Memory B cell (primary cell): Measurements from ENCODE around the gene ANKRD63.

Experiments
- ATAC-seq: fragments of 150-1000 bp; cut with Tn5 transposase; 2 replicates; pipeline ENCODE4 v1.10.0; 2021; ENCODE audit warnings: low read depth, mild to moderate bottlenecking, moderate library complexity
- DNase-seq, 2 donors: peaks; one replicate each; pipeline ENCODE4 v3.0.0; 2022; ENCODE audit warnings: low spot score in 2 of 2
- H3K27ac Mint-ChIP-seq: one replicate; pipeline ENCODE4 v1.8.0; 2022; ENCODE audit warnings: mild to moderate bottlenecking, moderate library complexity, mixed read lengths
- H3K27me3 Mint-ChIP-seq: one replicate; pipeline ENCODE4 v1.8.0; 2022; ENCODE audit warnings: mixed read lengths
- H3K36me3 Mint-ChIP-seq: one replicate; pipeline ENCODE4 v1.8.0; 2022; ENCODE audit warnings: mild to moderate bottlenecking, mixed read lengths
- H3K4me1 Mint-ChIP-seq: one replicate; pipeline ENCODE4 v1.8.0; 2022; ENCODE audit warnings: mixed read lengths
- H3K4me3 Mint-ChIP-seq: one replicate; pipeline ENCODE4 v1.8.0; 2022; ENCODE audit warnings: mild to moderate bottlenecking, moderate library complexity, mixed read lengths
- H3K9me3 Mint-ChIP-seq: one replicate; pipeline ENCODE4 v1.8.0; 2022; ENCODE audit warnings: mixed read lengths

ANKRD63 gene

DNA sequence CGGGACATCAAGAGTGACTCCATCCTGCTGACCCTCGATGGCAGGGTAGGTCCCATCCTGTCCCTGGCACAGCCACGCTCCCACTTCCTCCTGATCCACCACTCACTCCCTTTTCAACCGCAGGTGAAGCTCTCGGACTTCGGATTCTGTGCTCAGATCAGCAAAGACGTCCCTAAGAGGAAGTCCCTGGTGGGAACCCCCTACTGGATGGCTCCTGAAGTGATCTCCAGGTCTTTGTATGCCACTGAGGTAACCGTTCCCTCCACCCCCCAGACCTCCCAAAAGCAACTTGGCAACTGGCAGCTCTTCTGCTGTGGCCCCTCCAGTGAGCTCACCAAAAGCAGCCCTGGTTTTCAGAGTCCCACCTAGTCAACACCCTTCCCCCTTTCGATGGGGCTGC is 9.4 kb downstream of the ANKRD63 start:
- H3K4me3 Mint-ChIP-seq, result no peak overlapping the region
- H3K27me3 Mint-ChIP-seq, result peaks cover 7% of the 10 kb centered on the region
- peaks cover 16% of the 10 kb centered on the region for H3K4me1 Mint-ChIP-seq
- DNase-seq (no peak), ATAC-seq (no peak)
- no peaks in the 10 kb centered on the region for H3K36me3 Mint-ChIP-seq
- H3K9me3 Mint-ChIP-seq, result no peaks in the 10 kb centered on the region
- no peak overlapping the region for H3K27ac Mint-ChIP-seq

DNA sequence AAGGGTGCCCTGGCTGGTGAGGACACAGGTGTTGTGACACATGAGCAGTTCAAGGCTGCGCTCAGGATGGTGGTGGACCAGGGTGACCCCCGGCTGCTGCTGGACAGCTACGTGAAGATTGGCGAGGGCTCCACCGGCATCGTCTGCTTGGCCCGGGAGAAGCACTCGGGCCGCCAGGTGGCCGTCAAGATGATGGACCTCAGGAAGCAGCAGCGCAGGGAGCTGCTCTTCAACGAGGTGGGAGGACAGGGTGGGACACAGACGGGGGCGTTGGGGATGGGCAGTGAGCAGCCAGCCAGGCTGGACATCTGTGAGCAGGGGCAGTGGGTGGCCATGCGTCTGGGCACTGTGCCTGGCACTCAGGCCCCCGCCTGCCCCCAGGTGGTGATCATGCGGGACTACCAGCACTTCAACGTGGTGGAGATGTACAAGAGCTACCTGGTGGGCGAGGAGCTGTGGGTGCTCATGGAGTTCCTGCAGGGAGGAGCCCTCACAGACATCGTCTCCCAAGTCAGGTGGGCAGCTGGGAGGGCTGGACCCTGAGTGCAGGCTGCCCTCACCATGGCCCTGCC is 10.3 kb downstream of the ANKRD63 start:
- DNase-seq, result no peak

DNA sequence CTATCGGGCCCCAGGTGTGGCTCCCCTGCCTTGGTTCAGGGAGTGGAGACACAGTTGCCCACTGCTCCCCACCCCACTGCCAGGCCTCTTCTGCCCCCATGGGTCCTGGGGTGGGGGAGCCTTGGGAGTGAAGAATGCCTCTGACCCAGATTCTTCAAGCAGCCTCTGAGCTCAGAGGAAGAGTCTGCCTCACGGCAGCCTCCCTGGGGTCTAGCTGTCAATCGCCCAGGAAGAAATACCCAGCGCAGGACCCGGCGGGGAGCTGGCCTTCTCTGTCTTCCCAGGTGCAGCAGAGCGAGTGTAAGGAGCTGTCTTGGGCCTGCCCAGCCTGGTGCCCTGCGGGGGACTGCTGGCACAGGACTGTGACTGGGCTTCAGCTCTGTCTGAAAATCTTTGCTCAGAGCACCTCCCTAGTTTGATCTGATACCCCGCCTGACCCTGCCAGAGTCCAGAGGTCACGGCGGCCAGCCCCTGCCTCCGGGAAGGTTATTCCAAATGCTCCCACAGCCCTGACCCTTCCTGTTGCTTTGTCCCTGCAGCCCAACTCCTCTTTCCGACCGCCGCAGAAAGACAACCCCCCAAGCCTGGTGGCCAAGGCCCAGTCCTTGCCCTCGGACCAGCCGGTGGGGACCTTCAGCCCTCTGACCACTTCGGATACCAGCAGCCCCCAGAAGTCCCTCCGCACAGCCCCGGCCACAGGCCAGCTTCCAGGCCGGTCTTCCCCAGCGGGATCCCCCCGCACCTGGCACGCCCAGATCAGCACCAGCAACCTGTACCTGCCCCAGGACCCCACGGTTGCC is 11.0 kb downstream of the ANKRD63 start:
- no peak for ATAC-seq
- no peak overlapping the region for H3K4me3 Mint-ChIP-seq
- peaks cover 6% of the 10 kb centered on the region for H3K4me1 Mint-ChIP-seq
- no peaks in the 10 kb centered on the region for H3K9me3 Mint-ChIP-seq
- no peak overlapping the region for H3K27ac Mint-ChIP-seq
- no peak for DNase-seq
- peaks cover 2% of the 10 kb centered on the region for H3K27me3 Mint-ChIP-seq
- H3K36me3 Mint-ChIP-seq, result no peaks in the 10 kb centered on the region

More for the DNA sequence above, 10.3 kb downstream of the ANKRD63 start:
- Mint-ChIP-seq H3K4me3 (no peak overlapping the region), H3K27ac (no peak overlapping the region), H3K36me3 (no peaks in the 10 kb centered on the region), H3K27me3 (peaks cover 2% of the 10 kb centered on the region), H3K9me3 (no peaks in the 10 kb centered on the region), H3K4me1 (peaks cover 10% of the 10 kb centered on the region)
- ATAC-seq, result no peak

DNA sequence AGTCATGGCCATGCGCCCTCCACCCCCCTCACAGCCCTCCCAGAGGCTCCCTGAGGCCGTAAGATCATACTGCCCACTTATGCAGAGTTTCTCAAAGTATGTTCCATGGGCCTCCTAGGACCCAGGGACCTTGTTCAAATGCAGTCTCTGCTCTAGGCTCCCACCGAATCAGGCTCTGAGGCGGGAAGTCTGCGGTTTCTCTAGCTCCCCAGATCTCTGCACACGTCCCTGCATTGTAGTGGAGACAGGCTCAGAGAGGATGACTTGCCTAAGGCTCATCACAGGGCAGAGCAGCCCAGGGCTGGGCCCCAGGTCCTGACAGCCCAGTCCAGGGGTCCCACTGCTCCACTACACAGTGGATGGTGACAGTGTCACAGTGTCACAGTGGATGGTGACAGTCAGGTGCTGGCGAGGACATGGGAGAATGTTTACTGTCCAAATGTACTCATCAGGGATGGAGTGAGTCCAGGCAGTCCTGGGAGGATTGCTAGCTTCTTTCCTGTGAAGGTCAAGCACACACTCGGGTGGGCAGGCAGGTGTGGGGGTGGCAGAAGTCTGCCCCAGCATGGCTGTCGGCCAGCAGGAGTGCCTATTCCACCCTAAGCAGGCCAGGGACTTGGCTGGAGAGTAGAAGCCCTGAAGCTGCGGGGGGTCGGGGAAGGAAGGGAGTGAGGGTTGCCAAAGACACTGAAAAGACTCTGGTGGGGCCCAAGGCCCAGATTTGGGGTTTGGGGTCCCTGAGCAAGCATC is 12.4 kb downstream of the ANKRD63 start:
- Mint-ChIP-seq H3K4me1 (peaks cover 4% of the 10 kb centered on the region), H3K27ac (no peak overlapping the region), H3K36me3 (no peaks in the 10 kb centered on the region), H3K9me3 (no peaks in the 10 kb centered on the region), H3K27me3 (peaks cover 2% of the 10 kb centered on the region), H3K4me3 (no peak overlapping the region)
- DNase-seq (no peak), ATAC-seq (no peak)

DNA sequence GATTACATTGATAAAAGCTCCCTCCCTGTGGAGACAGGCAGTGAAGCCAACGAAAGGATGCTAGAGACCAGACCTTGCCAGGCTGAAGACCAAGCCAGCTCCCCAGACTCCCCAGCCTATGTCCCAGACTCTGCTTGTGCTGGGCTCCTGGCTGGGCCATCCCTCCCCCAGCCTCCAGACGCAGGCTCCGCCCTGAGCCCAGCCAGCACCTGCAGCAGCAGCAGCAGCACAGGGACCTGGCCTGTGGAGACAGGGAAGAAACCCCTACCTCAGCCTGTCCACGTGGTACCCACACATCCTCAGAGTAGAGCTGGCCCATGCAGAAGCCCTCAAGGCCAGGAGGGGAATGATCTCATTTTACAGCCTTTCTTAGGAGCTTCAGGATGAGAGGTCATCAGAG is 13.3 kb downstream of the ANKRD63 start:
- Mint-ChIP-seq H3K4me1 (peaks cover 1% of the 10 kb centered on the region), H3K4me3 (no peak overlapping the region), H3K36me3 (no peaks in the 10 kb centered on the region), H3K9me3 (no peaks in the 10 kb centered on the region), H3K27me3 (peaks cover 2% of the 10 kb centered on the region), H3K27ac (no peak overlapping the region)
- no peak for DNase-seq
- no peak for ATAC-seq

DNA sequence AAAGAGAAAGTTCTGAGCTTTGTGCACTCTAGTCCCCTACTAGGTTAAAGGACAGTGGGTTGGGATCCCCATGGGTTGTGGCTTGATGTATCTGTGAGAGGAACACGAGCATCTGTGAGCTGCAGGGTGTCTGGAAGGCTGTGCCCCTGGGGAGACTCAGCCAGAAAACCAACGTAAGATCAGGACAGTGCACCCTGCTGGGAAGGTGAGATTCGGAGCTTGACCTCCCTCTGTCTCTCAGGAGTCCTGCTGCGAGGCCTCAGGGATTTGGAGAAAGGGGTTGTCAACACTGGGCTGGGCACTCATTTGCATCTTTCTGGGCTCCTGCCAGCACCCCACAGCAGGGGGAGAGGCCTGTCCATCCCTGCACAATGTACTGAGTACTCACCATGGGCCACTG is 15.2 kb downstream of the ANKRD63 start:
- no peak overlapping the region for H3K4me3 Mint-ChIP-seq
- no peak for DNase-seq
- no peaks in the 10 kb centered on the region for H3K4me1 Mint-ChIP-seq
- ATAC-seq, result no peak
- no peak overlapping the region for H3K27ac Mint-ChIP-seq
- no peaks in the 10 kb centered on the region for H3K9me3 Mint-ChIP-seq
- H3K27me3 Mint-ChIP-seq, result peaks cover 2% of the 10 kb centered on the region
- no peaks in the 10 kb centered on the region for H3K36me3 Mint-ChIP-seq

DNA sequence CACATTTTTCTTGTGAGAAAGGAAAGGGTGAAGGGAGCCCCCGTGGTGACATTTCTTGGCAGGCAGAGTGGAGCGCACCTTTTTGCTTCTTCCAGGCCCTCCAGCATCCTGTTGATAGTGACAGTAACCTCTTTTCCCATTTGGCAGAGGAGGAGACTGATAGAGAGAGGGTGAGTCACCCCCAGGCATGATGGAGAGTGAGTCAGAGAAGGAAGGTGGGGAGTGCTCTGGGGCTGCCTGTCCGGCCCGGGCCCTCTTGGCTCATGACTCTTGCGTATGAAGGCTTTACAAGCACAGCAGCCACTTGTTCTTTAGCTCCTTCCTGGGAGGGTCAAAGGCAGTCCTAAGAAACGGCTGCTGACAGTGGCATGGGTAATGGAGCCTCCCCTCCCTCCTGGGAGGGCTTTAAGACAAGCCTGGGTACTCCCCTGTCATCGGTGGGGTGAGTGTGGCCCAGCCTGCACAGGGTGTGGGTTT is 16.0 kb downstream of the ANKRD63 start:
- Mint-ChIP-seq H3K27me3 (peaks cover 2% of the 10 kb centered on the region), H3K9me3 (no peaks in the 10 kb centered on the region), H3K27ac (no peak overlapping the region), H3K4me1 (no peaks in the 10 kb centered on the region), H3K36me3 (no peaks in the 10 kb centered on the region), H3K4me3 (no peak overlapping the region)
- ATAC-seq (no peak), DNase-seq (no peak)

DNA sequence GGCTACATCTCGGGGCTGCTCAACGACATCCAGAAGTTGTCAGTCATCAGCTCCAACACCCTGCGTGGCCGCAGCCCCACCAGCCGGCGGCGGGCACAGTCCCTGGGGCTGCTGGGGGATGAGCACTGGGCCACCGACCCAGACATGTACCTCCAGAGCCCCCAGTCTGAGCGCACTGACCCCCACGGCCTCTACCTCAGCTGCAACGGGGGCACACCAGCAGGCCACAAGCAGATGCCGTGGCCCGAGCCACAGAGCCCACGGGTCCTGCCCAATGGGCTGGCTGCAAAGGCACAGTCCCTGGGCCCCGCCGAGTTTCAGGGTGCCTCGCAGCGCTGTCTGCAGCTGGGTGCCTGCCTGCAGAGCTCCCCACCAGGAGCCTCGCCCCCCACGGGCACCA is 17.0 kb downstream of the ANKRD63 start:
- no peak for DNase-seq
- Mint-ChIP-seq H3K36me3 (no peaks in the 10 kb centered on the region), H3K9me3 (no peaks in the 10 kb centered on the region), H3K27ac (no peak overlapping the region), H3K27me3 (peaks cover 2% of the 10 kb centered on the region), H3K4me3 (no peak overlapping the region), H3K4me1 (no peaks in the 10 kb centered on the region)
- no peak for ATAC-seq

DNA sequence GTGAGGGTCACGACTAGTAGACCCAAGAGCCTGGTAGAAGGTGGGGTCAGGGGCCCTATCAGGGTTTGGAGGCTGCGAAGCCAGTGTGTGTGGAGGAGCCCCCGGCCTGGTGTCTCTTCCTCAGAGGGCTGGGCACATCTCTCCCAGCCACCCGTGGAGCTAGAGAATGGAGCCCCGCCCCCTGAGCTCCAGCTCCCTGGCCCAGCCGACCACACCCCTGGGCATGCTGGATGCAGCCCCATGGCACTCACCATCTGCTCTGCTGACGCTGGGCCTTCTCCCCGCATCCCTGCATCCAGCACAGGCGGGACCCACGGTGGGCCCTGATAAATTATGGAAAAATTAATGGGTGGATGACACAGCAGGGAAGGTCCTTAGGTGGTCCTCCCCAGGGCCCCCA is 17.5 kb downstream of the ANKRD63 start:
- H3K4me1 Mint-ChIP-seq, result no peaks in the 10 kb centered on the region
- DNase-seq (no peak), ATAC-seq (no peak)
- no peaks in the 10 kb centered on the region for H3K36me3 Mint-ChIP-seq
- no peak overlapping the region for H3K4me3 Mint-ChIP-seq
- H3K27ac Mint-ChIP-seq, result no peak overlapping the region
- peaks cover 2% of the 10 kb centered on the region for H3K27me3 Mint-ChIP-seq
- no peaks in the 10 kb centered on the region for H3K9me3 Mint-ChIP-seq

DNA sequence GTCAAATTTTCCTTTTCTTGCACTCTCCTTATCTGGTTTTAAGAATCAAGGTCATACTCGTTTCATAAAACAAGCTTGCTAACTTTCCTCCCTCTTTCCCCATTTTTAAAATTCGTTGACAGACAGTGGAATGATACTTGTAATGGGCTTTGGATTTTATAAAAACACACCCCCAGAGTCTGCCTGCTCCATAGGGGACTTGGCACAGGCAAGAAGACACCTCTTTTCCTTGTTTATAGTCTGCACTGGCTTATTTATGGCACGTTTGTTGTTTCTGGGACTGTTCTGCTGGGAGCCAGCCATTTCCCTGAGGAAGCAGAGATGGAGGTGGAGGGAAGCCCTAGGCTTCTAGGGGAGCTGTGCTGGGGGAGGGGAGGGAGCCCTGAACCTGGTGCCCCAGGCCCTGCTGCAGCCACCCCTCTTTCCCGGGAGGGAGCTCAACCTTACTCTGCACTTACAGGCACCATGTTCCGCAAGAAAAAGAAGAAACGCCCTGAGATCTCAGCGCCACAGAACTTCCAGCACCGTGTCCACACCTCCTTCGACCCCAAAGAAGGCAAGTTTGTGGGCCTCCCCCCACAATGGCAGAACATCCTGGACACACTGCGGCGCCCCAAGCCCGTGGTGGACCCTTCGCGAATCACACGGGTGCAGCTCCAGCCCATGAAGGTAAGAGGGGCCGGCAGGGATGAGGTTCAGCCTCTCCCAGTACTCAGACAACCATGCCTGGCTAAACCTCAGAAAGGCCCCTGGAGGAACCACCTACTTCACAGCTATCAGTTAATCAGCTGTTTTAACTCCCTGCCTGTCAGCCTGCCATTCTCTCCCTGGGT is 18.3 kb downstream of the ANKRD63 start:
- Mint-ChIP-seq H3K4me1 (no peaks in the 10 kb centered on the region), H3K36me3 (no peaks in the 10 kb centered on the region), H3K27ac (no peak overlapping the region), H3K9me3 (no peaks in the 10 kb centered on the region), H3K4me3 (no peak overlapping the region), H3K27me3 (peaks cover 2% of the 10 kb centered on the region)
- no peak for ATAC-seq
- DNase-seq, result no peak

DNA sequence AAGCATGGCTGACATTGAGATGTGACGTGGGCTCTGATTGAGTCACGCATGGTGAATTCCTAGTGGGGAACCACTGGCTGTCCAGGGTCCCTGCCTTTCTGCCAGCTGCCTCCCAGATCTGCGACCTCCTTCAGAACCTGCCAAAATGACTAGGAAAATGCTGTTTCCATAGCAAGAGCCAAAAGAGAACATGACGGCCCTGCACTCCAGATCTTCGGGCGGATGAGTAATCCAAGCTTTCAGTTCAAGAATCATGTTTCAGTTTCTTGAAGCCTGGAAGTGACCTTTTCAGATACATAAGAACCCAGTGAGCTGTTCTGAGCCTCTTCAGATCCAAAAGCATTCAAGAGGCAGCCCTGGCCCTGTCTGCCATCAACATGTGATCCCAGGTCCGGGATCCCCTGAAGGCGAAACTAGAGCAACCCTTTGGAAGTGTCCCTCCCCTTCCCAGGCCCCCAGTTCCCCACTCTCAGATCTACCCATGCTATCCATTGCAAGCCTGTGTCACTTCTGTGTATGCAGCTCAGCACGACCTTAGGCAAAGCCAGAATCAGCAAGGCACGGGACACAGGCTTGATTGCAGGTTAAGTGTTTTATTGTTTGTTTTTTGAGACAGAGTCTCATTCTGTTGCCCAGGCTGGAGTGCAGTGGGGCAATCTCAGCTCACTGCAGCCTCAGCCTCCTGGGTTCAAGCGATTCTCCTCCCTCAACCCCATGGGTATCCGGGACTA is 19.7 kb downstream of the ANKRD63 start:
- Mint-ChIP-seq H3K27ac (no peak overlapping the region), H3K4me1 (no peaks in the 10 kb centered on the region), H3K9me3 (no peaks in the 10 kb centered on the region), H3K27me3 (peaks cover 2% of the 10 kb centered on the region), H3K36me3 (no peaks in the 10 kb centered on the region), H3K4me3 (no peak overlapping the region)
- ATAC-seq (no peak), DNase-seq (no peak)

DNA sequence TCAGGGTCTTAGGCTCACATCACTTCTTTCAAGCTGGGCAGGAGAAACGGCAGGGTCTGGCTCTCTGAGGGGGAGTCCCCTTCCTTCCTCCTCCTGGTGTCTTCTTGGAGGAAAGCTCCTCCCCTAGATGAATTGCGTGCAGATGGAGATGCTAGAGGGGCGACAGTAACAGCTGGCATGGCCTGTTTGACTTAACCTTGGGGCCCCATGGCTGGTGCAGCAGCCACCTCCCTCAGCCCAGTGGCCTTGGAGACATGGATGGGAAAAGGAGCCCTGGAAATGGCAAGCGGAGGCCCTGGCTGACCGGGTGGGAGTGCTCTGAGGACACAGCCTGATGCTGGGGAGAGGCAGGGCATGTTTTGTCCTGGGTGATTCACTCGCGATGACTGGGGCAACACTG is 23.8 kb downstream of the ANKRD63 start:
- Mint-ChIP-seq H3K4me3 (no peak overlapping the region), H3K36me3 (no peaks in the 10 kb centered on the region), H3K27me3 (peaks cover 2% of the 10 kb centered on the region), H3K4me1 (peaks cover under 1% of the 10 kb centered on the region), H3K9me3 (no peaks in the 10 kb centered on the region), H3K27ac (no peak overlapping the region)
- no peak for ATAC-seq
- DNase-seq, result no peak

DNA sequence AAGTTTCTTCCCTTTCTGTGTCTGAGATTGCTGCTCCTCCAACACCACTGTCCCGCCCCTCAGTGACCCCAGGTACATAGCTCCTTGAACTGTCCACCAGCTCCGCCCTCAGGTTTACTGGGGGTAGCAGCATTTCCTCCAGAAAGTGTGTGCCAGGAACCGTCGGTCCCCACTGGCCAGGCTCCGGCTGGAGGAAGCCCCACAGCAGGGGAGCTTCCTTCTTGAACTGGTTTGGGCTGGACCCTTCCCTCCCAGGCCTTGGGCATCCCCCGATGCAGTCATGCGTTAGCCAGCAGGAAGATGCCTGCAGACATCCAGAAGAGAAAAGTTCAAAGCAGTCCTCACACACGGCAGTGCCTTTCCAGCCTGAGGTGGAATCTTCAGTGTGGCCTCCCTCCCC is 24.3 kb downstream of the ANKRD63 start:
- DNase-seq (no peak), ATAC-seq (no peak)
- Mint-ChIP-seq H3K4me3 (no peak overlapping the region), H3K27ac (no peak overlapping the region), H3K27me3 (peaks cover 6% of the 10 kb centered on the region), H3K36me3 (no peaks in the 10 kb centered on the region), H3K9me3 (no peaks in the 10 kb centered on the region), H3K4me1 (peaks cover 6% of the 10 kb centered on the region)
